GM12874 (cell line): ENCODE results near the gene PRIMPOL.

ENCODE experiments used
- TF ChIP-seq, protein P1 (sequence below): IDR thresholded peaks from 2 replicates; pipeline ENCODE4 v1.5.1; 2011; ENCODE audit warnings: low read depth, mild to moderate bottlenecking, control low read depth, low read length, moderate library complexity; ENCODE audit not compliant: insufficient read depth

Gene PRIMPOL

DNA sequence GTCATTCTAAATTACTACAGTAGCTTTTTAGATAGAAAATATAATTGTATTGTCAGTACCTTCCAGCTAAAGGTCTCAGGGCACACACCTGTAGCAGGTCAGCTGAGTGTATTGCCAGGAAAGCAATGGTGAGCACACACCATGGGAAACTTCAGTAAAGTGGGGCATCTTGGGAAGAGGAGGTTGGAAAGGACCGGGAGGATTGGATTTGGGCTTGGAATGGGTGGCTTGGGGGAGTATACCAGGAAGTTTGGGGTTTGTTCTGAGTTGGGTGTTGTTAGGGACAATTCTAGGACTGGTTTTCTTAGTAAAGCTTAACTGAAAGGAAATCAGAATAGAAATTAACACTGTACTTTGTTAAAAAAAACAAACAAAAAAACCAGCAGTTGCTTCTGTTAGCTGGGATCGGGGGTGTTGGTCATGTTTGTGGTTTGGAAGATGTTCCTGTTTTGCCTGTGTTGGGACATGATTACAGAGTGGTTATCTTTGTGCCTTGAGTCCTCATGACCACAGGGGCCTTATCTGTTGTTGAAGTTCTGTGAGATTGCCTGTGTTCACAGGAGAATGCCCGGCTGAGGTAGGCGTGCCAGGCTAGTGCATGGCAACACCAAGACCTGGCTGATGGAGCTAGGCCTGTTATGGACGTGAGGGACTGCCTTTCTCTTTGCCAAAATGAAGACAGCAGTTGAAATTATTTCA lies 35.1 kb downstream of the PRIMPOL start:
- TF ChIP-seq, protein P1, sequence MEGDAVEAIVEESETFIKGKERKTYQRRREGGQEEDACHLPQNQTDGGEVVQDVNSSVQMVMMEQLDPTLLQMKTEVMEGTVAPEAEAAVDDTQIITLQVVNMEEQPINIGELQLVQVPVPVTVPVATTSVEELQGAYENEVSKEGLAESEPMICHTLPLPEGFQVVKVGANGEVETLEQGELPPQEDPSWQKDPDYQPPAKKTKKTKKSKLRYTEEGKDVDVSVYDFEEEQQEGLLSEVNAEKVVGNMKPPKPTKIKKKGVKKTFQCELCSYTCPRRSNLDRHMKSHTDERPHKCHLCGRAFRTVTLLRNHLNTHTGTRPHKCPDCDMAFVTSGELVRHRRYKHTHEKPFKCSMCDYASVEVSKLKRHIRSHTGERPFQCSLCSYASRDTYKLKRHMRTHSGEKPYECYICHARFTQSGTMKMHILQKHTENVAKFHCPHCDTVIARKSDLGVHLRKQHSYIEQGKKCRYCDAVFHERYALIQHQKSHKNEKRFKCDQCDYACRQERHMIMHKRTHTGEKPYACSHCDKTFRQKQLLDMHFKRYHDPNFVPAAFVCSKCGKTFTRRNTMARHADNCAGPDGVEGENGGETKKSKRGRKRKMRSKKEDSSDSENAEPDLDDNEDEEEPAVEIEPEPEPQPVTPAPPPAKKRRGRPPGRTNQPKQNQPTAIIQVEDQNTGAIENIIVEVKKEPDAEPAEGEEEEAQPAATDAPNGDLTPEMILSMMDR: no peak

DNA sequence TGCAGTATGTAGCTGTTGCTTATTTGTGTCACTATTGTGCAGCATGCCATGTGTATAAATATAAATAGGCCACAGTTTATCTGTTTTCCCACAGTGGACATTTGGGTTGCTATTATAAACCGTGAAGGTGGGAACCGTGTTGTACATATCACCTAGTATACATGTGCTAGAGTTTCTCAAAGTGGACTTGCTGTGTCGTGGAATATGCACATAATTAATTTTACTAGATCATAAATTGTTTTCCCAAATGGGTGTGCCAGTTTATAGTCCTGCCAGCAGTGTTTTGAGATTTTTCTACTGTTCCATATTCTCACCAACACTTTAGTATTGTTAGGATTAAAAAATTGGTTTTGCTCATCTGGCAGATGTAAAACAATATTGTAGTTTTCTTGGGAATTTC lies 38.5 kb downstream of the PRIMPOL start:
- TF ChIP-seq, protein P1: no peak

- TF ChIP-seq, protein P1: no peak
Measured at GRCh38 chr4:184688447-184688846, 38.9 kb downstream of the PRIMPOL start.

DNA sequence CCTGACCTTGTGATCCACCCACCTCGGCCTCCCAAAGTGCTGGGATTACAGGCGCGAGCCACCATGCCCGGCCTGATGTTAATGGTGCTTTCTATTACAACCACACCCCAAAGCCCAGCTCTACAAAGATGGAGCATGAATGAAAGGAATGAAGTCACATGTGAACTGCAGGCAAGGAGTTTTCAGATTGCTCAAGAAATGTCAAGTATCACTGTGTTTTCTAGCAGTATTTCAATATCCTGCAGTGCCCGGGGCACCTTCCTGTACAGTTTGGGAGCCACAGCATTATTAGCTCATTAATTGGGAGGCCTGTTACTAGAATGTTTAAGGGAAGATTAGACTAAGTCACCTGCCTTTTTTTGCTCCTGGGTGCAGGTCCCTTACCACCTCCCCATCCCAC lies 40.1 kb downstream of the PRIMPOL start:
- TF ChIP-seq, protein P1: no peak

DNA sequence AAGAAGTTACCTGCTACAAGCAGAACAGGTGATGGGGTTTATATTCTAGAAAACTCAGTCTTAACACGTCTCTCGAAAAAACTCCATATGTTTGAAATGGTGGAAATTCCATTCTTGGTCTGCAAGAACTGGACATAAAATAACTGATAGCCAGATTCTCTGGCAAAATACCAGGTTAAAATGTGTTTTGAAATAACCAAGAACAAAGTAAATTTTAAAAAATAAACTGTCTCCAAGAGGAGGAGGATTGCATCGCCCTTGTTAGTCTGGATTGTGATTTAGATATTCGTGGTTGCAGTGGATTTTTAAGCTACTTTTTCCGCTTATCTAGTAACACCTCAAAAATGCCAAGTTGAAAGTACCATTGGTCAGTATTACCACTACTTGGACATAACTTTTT lies 43.5 kb downstream of the PRIMPOL start:
- TF ChIP-seq, protein P1: no peak

DNA sequence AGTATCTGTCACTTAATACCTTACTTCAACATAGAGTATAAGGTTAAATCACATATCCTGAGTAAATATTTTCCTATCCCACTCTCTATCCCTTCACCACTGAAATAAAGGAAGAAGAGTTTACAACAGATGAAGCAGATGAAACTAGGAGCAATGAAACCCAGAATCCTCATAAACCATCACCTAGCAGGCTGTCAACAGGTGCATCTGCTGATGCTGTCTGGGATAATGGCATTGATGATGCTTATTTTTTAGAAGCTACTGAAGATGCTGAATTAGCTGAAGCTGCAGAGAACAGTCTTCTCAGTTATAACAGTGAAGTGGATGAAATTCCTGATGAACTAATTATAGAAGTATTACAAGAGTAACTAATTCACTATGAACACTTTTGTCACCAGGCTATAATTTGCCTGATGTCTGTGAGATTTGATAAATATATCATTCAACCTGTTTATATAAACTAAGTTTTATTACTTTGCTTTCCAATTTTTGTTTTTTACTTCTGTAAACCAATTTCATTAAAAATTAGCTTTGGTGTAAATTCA lies 44.9 kb downstream of the PRIMPOL start:
- TF ChIP-seq, protein P1: no peak

- TF ChIP-seq, protein P1: no peak
Measured at GRCh38 chr4:184695178-184695896, 45.8 kb downstream of the PRIMPOL start.
